HG03521 (cell line): ENCODE results near the gene TEFM.
A peak's percentile ranks its signal among the peaks of the same experiment; 100 is the strongest.
"Not testable (repeated sequence)": the region's sequence is repeated elsewhere in the genome, so short reads cannot be mapped to it uniquely, and the experiment has no call there.

Experiments used
- ATAC-seq: cut with Tn5 transposase; IDR thresholded peaks from one replicate; pipeline ENCODE4 v1.9.1; 2021; ENCODE audit warnings: mild to moderate bottlenecking, moderate library complexity; ENCODE audit not compliant: unreplicated experiment

TEFM gene

DNA sequence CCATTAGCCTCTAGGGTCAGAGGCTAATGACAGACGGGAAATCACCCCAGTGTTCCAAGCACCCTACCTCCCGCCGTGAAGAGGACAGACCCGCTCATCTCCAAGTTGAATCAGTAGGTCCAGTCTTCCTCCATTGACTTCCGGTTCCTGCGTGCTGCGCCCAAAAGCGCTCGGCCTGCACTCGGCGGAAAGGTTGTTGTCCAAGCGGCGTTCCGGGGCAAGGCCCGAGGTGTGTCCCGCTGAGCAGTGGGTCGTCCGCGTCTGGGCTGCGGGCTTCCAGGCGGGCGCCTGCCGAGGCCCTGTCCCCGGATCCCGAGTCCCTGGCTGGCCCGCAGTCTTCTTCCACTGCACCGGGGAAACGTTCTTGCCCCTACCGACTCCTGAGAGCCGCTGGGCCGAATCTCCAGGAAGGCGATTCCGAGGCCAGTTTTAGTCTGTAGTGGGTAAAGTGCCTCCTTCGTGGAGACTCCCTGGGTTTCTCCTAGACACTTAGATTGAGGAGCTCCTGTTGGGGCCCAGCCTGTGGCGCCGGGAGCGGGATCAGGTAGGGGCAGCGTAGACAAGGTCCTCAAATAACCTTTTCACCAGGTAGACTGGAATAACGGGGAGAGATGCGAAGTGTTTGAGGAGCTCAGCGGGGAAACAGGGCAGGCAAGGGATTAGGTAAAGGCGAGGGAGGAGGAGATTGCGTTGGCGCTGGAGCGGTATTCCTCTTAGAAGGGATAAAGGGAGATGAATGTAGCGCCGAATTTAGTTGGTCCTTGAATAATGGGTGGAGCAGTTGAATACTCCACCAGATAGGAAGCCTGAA is at the start of gene TEFM:
TSS of gene TEFM (minus strand) at position 138 of the 811 bp plus-strand sequence. CDS start at position 98, 40 bp downstream.
- peak; percentile 74 for ATAC-seq

DNA sequence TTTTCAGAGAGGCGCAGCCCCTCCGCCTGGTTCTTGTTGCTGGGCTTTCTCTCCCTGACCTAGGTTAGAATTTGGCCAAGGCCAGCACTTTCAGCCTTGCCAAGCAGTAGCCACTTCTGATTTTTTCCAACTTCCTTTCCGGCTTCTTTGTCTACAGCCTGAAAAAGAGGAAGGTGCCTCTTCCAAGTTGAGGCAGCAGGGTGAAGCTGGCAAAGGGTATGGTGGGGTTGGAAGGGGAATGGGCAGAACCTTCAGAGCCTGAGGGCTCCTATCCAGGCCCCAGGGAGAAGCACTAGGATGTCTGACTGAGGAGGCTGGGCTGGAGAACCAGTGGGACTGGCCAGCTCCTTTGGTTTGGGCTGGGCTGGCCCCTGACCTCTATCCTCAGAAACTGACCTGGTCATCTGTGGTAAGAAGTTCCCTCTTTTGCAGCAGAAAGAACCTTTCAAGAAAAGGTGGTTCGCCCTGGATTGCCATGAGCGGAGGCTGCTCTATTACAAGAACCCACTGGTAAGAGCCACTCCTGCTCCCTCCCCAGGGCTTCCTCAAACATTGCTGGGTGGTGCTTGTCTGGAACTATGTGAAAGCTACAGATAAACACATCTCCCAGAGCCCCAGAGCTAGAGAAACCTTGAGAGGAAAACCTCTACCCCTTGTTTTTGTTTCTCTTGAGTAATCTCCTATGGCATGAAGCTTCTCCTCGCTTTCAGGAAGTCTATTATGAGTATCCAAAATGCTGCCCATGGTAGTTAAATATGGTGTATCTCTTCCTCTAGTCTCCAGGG is 48.2 kb upstream of the TEFM start:
- no peak for ATAC-seq

GRCh38 chr17:30952638-30953393 is 46.8 kb upstream of the TEFM start:
- no peak for ATAC-seq

- ATAC-seq: no peak
Observed at GRCh38 chr17:30950669-30951399, 44.8 kb upstream of the TEFM start.

DNA sequence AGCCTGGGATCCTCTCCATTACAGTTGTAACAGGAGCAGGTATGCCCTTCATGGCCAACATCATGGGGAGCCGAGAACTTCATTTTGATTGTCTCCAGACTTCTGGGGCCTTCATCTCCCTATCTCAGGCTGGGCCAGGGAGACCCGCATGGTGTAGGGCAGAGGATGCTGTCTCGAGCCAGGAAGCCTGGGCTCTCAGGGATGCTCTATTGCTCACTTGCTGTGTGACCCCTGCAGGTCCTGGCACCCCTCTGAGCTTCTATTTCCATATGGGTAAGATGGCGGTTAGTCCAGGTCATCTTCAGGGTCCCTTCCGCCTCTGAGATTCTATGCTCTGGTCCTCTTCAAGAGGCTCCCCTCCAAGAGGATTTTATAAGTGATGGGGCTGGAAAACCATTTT is 44.2 kb upstream of the TEFM start:
- no peak for ATAC-seq

GRCh38 chr17:30947796-30948195 is 41.8 kb upstream of the TEFM start:
- no peak for ATAC-seq

GRCh38 chr17:30942308-30943079 is 36.5 kb upstream of the TEFM start:
- ATAC-seq: no peak

DNA sequence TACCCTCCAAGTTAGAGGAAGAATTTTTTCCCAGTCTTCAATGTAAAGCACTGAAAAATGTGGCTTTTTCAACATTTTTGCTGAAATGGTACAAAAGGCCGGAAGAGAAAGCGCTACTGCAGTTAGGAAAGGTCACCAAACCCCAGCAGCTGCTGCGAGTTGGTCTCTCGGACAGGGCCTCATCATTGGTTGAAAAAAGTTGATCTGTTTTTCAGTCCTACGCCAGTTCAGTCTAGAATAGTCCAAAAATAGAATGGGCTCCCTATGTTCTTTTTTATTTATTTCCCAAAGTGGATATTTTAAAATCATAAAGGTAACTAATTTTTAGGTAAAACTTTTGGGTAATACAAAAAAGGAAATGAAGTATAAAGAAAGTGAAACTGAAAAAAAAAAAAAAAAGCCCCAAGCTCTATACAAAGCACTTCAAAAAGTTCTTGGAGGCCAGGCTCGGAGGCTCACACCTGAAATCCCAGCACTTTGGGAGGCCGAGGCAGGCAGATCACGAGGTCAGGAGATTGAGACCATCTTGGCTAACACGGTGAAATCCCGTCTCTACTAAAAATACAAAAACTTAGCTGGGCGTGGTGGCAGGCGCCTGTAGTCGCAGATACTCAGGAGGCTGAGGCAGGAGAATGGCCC is 33.1 kb upstream of the TEFM start:
- no peak for ATAC-seq

DNA sequence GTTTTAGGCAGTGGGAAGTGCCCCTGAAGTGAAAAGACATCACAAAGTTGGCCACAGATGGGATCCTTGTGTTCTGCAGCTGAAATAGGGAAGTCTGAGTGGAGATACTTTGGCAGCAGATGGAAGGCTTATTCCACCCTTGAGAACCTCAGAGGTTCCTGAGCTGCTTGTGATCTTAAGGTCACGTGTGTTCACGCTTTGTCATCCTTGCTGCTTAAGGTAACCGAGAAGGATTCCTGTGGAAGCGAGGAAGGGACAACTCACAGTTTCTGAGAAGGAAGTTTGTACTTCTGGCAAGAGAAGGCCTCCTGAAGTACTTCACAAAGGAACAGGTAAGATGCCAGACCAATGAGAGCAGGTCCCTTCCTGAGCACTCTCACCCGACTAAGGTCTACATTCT is 27.9 kb upstream of the TEFM start:
- ATAC-seq: no peak

- ATAC-seq: not testable (repeated sequence)
Observed at GRCh38 chr17:30931582-30931981, 25.5 kb upstream of the TEFM start.

DNA sequence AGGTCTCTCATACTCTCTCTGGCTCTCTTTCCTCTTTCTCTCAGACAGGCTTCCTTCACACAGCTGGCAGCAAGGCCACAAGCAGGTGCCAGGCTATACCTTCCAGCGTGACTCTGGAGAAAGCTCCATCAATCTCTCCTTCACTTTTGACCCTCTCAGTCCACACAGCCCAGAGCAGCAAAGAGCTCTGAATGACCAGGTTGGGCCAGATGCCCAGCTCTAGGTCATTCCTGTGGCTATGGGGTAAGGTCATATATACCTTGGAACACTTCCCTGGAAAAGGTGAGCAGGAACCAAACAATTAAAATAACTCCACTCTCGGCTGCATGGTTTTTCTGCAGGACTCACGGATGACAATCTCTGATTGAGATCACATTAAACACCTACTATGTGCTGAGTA is 24.5 kb upstream of the TEFM start:
- ATAC-seq: no peak

DNA sequence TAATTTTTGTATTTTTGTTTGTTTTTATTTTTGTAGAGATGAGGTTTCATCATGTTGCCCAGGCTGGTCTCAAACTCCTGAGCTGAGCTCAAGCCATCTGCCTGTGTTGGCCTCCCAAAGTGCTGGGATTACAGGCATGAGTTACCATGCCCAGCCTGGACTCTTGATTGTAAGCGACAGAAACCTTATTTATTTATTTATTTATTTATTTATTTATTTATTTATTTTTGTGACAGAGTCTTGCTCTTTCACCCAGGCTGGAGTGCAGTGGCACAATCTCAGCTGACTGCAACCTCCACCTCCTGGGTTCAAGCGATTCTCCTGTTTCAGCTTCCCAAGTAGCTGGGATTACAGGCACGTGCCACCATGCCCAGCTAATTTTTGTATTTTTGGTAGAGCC is 23.8 kb upstream of the TEFM start:
- not testable (repeated sequence) for ATAC-seq

- no peak for ATAC-seq
Observed at GRCh38 chr17:30929081-30929633, 23.1 kb upstream of the TEFM start.

DNA sequence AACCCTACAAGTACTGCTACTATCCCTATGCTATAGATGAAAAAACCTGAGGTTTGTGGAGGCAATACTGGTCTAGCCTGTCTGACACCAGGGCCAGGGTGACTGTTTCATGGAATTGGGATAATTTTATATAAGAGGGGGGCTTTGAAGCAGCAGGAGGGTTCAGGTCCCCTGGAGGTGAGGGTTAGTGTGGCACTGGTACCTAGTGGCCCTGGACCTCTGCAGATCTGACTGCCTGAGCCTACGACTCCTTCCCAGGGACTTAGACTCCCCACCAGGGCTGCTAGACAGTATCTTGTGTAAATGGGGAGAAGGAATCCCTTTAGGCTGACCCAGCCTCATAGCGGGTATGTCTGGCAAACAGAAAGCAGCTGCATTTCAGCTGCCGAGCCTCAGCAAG is 22.5 kb upstream of the TEFM start:
- ATAC-seq: no peak

GRCh38 chr17:30927756-30928155 is 21.7 kb upstream of the TEFM start:
- no peak for ATAC-seq

DNA sequence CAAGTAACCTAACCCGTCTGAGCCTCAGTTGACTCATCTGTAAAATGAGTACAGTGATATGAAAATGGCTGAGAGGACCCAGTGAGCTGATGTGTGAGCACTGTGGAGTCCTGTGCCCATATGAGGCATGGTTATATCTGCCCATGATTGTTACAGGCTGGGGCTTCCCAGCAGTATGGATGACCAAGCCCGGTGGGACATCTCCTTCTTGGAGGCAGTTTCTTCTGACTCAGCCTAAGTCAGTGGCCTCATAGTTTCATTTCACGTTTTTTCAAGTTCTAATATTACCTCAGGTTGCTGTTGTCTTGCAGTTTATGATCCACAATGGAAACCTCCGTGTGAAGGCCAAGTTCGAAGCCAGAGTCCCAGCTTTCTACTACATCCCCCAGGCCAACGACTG is 20.5 kb upstream of the TEFM start:
- no peak for ATAC-seq

- ATAC-seq: no peak
Observed at GRCh38 chr17:30924341-30924740, 18.3 kb upstream of the TEFM start.

- ATAC-seq: no peak
Observed at GRCh38 chr17:30922235-30923030, 16.4 kb upstream of the TEFM start.
